Mesendoderm (in vitro differentiated cells): Measurements from ENCODE around the gene KRTAP13-3. TPM values are rescaled to one million over a fixed set of nuclear protein-coding genes. Genes with fewer than 3 reads are reported as not detected.

Source experiments
- DNase-seq: peaks from one replicate; pipeline ENCODE4 v3.0.0; 2013
- H2AK5ac ChIP-seq: 2 replicates; pipeline ENCODE4 v1.6.1; 2013; ENCODE audit warnings: low read length, inconsistent platforms
- H2BK120ac ChIP-seq: 2 replicates; pipeline ENCODE4 v1.6.1; 2013; ENCODE audit warnings: low read depth, mild to moderate bottlenecking, low read length, moderate library complexity, mixed read lengths
- H2BK15ac ChIP-seq: replicated peaks from 2 replicates; pipeline ENCODE4 v1.6.1; 2013; ENCODE audit warnings: low read depth, mild to moderate bottlenecking, moderate library complexity
- H2BK5ac ChIP-seq: 2 replicates; pipeline ENCODE4 v1.6.1; 2013; ENCODE audit warnings: low read length, inconsistent platforms
- H3K18ac ChIP-seq: 2 replicates; pipeline ENCODE4 v1.6.1; 2013; ENCODE audit warnings: mild to moderate bottlenecking, low read length, mixed read lengths
- H3K23ac ChIP-seq: one replicate; pipeline ENCODE4 v1.6.1; 2013; ENCODE audit warnings: low read length
- H3K27ac ChIP-seq: 2 replicates; pipeline ENCODE4 v1.5.1; 2013; ENCODE audit warnings: low read depth, mild to moderate bottlenecking, inconsistent platforms, low read length, moderate library complexity
- H3K27me3 ChIP-seq: 2 replicates; pipeline ENCODE4 v1.6.1; 2013; ENCODE audit warnings: low read length, control low read depth, mild to moderate bottlenecking, inconsistent platforms; ENCODE audit not compliant: insufficient read depth, poor library complexity
- H3K36me3 ChIP-seq: 2 replicates; pipeline ENCODE4 v1.6.1; 2013; ENCODE audit warnings: low read length, inconsistent platforms; ENCODE audit not compliant: control insufficient read depth, insufficient read depth
- H3K4ac ChIP-seq: one replicate; pipeline ENCODE4 v1.6.1; 2013; ENCODE audit warnings: low read depth, mild to moderate bottlenecking, low read length, moderate library complexity
- H3K4me1 ChIP-seq: 2 replicates; pipeline ENCODE4 v1.6.1; 2013; ENCODE audit warnings: low read depth, low read length, inconsistent platforms; ENCODE audit not compliant: control insufficient read depth
- H3K4me2 ChIP-seq: 2 replicates; pipeline ENCODE4 v1.6.1; 2013; ENCODE audit warnings: low read length
- H3K4me3 ChIP-seq: 2 replicates; pipeline ENCODE4 v1.5.1; 2013; ENCODE audit warnings: mild to moderate bottlenecking, low read length
- H3K56ac ChIP-seq: one replicate; pipeline ENCODE4 v1.6.1; 2013; ENCODE audit warnings: low read length
- H3K79me1 ChIP-seq: 2 replicates; pipeline ENCODE4 v1.6.1; 2013; ENCODE audit warnings: low read length, inconsistent platforms
- H3K79me2 ChIP-seq: 2 replicates; pipeline ENCODE4 v1.6.1; 2013; ENCODE audit warnings: mild to moderate bottlenecking, low read length; ENCODE audit not compliant: control insufficient read depth, insufficient read depth
- H3K9ac ChIP-seq: 2 replicates; pipeline ENCODE4 v1.6.1; 2013; ENCODE audit warnings: low read length, inconsistent platforms
- H4K5ac ChIP-seq: one replicate; pipeline ENCODE4 v1.6.1; 2013; ENCODE audit warnings: low read length
- H4K8ac ChIP-seq: one replicate; pipeline ENCODE4 v1.6.1; 2013; ENCODE audit warnings: low read depth, mild to moderate bottlenecking, control low read depth, low read length, moderate library complexity
- WGBS: extraction: QIAGEN DNeasy Blood & Tissue Kit; methylation state at CpG from one replicate; pipeline ENCODE4 v1.1.7; 2013; ENCODE audit warnings: low lambda C conversion rate, missing lambda C conversion rate; ENCODE audit not compliant: insufficient coverage; ENCODE audit errors: extremely low coverage; 5-methylcytosine and 5-hydroxymethylcytosine counted together
- polyA plus RNA-seq, 2 experiments: library from polyadenylated mRNA; stranded (reverse); fragments of 200-250 nt; gene quantifications; one replicate each; pipeline ENCODE4 v1.2.3, GENCODE V29; 2013

KRTAP13-3 gene, protein sequence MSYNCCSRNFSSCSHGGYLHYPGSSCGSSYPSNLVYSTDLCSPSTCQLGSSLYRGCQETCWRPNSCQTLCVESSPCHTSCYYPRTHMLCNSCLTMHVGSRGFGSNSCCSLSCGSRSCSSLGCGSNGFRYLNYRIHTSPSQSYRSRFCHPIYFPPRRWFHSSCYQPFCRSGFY
- polyA plus RNA-seq (2013, experiment 1 of 2), result not detected
- polyA plus RNA-seq (2013, experiment 2 of 2), result not detected

DNA sequence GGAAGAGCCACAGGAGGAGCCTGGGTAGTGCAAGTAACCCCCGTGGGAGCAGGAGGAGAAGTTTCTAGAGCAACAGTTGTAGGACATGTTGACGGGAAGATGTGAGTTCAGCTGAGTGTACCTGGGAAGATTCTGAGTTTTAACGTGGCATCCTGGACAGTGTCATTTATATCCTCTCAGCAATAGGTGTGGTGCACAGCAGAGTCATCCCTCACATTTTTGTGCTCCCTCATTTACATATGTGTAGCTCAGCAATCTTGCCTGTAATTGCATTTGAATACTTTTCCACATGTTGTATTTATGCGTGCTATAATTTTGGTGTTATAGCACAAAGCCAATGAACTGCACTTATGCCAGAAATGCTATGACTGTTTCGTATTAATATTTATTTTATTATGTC, at the start of gene KRTAP13-3:
KRTAP13-3 (minus strand) TSS at position 101 of the 400 bp plus-strand sequence; CDS start at position 87, 14 bp downstream.
- Histone ChIP-seq H3K36me3 (no peaks in the 10 kb centered on the region), H3K4me3 (no peak within 1 kb of the TSS), H4K8ac (no peak within 1 kb of the TSS), H2BK15ac (no peak within 1 kb of the TSS), H4K5ac (no peak within 1 kb of the TSS), H3K79me1 (no peaks in the 10 kb centered on the region), H3K4me2 (no peak within 1 kb of the TSS), H3K4me1 (no peaks in the 10 kb centered on the region), H2BK120ac (no peak within 1 kb of the TSS), H3K56ac (no peak within 1 kb of the TSS), H3K23ac (no peak within 1 kb of the TSS), H3K4ac (no peak within 1 kb of the TSS), H2BK5ac (no peak within 1 kb of the TSS), H3K9ac (no peak within 1 kb of the TSS), H3K27me3 (no peaks in the 10 kb centered on the region), H3K27ac (no peak within 1 kb of the TSS), H3K18ac (no peak within 1 kb of the TSS), H2AK5ac (no peak within 1 kb of the TSS), H3K79me2 (no peaks in the 10 kb centered on the region)
- DNase-seq, result no peak
- no CpG with 5 or more reads among the region's 5 CpGs for WGBS

DNA sequence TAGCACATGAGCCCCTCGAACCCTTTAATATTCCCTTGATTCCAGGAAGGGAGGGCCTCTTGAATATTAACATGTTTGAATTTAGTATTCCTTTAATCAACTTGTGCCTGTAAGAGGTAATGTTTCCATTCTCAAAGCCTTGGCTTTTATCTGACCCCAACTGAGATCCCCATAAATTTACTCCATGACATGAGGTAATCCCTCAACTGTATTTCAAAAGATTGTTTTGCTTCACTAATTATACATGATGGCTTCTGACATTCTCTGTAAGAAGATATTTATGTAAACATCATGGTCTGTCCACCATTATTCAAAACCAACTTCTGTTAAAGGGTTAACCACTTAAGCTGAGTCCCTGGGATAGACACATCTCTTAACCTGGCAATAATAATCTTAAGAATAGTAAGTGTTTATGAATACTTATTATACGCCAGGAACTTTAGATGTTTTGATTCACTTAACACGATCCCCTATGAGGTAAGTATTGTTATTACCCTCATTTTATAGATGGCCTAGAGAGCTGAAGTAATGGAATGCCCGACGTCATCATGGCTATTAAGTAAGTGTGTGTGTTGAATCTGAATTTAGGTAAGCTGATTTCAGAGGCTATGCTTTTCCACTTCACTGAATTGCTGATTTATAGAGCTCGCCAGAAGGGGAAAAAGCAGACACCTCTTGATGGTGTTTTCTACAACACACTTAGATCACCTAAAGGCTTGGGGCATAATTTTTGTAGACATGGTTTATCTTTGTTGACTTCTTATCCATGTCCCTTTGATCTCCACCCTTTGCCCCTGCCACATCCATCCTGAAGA, 43.4 kb upstream of the KRTAP13-3 start:
- Histone ChIP-seq H3K9ac (no peak overlapping the region), H4K8ac (no peak overlapping the region), H3K27ac (no peak overlapping the region), H2AK5ac (no peak overlapping the region), H3K79me2 (no peaks in the 10 kb centered on the region), H2BK5ac (no peak overlapping the region), H3K18ac (no peak overlapping the region), H3K23ac (no peak overlapping the region), H3K4me2 (no peak overlapping the region), H2BK120ac (no peak overlapping the region), H3K36me3 (no peaks in the 10 kb centered on the region), H3K4me3 (no peak overlapping the region), H3K4ac (no peak overlapping the region), H2BK15ac (no peak overlapping the region), H3K4me1 (no peaks in the 10 kb centered on the region), H3K56ac (no peak overlapping the region), H4K5ac (no peak overlapping the region), H3K27me3 (no peaks in the 10 kb centered on the region), H3K79me1 (no peaks in the 10 kb centered on the region)
- DNase-seq, result no peak
- no CpG with 5 or more reads among the region's 6 CpGs for WGBS

DNA sequence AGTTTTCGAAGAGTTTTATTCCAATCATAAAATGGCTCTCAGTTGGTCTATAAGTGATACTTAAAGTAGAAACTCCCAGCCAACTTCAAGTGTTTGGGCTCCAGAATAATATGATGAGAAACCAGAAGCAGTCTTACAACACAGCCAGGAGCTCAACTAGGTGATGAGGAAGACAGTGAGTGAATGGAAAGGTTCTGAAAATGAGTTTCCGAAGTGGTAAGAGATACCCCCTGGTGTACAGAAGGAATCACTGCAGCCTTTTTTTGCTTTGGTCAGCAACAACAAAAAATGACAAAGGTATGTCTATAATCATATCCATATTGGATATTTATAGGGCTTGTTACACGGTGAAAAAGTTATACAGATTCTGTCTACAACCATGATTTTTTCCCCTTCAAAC, 38.0 kb upstream of the KRTAP13-3 start:
- no peak overlapping the region for H3K4me3 ChIP-seq
- H3K4ac ChIP-seq, result no peak overlapping the region
- no peaks in the 10 kb centered on the region for H3K27me3 ChIP-seq
- peak; percentile 49 for DNase-seq
- H3K56ac ChIP-seq, result no peak overlapping the region
- no peak overlapping the region for H2BK5ac ChIP-seq
- no peaks in the 10 kb centered on the region for H3K79me2 ChIP-seq
- H3K23ac ChIP-seq, result no peak overlapping the region
- H2AK5ac ChIP-seq, result no peak overlapping the region
- no peak overlapping the region for H3K27ac ChIP-seq
- H4K5ac ChIP-seq, result no peak overlapping the region
- H3K79me1 ChIP-seq, result no peaks in the 10 kb centered on the region
- H3K4me1 ChIP-seq, result no peaks in the 10 kb centered on the region
- no peaks in the 10 kb centered on the region for H3K36me3 ChIP-seq
- no peak overlapping the region for H2BK120ac ChIP-seq
- no peak overlapping the region for H3K4me2 ChIP-seq
- H4K8ac ChIP-seq, result no peak overlapping the region
- H3K9ac ChIP-seq, result no peak overlapping the region
- H2BK15ac ChIP-seq, result no peak overlapping the region
- no peak overlapping the region for H3K18ac ChIP-seq
- no CpG with 5 or more reads among the region's 3 CpGs for WGBS

DNA sequence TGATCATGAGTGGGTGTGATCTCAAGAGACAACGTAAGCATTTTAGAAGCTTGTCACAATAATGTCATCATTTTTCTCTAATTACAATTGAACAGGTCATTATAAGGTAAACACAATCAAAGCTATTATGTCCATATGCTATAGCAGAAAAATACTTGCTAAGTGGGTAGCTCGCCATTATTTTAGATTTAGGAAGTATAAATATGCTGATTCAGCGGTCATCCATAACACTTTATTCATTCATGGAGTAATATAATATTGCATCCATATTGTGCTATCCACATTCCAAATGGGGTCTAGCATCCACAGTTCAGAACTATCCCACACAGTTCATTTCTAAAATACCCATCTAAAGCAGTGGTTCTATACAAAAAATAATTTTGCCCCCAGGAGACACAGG, 22.8 kb upstream of the KRTAP13-3 start:
- Histone ChIP-seq H3K56ac (no peak overlapping the region), H3K79me2 (no peaks in the 10 kb centered on the region), H3K27me3 (no peaks in the 10 kb centered on the region), H3K4ac (no peak overlapping the region), H3K23ac (no peak overlapping the region), H3K18ac (no peak overlapping the region), H4K8ac (no peak overlapping the region), H2BK5ac (no peak overlapping the region), H3K4me2 (no peak overlapping the region), H3K9ac (no peak overlapping the region), H2AK5ac (no peak overlapping the region), H2BK120ac (no peak overlapping the region), H3K4me3 (no peak overlapping the region), H3K79me1 (no peaks in the 10 kb centered on the region), H2BK15ac (no peak overlapping the region), H3K36me3 (no peaks in the 10 kb centered on the region), H3K4me1 (no peaks in the 10 kb centered on the region), H3K27ac (no peak overlapping the region), H4K5ac (no peak overlapping the region)
- DNase-seq, result no peak
- WGBS, result no CpG with 5 or more reads among the region's 3 CpGs

DNA sequence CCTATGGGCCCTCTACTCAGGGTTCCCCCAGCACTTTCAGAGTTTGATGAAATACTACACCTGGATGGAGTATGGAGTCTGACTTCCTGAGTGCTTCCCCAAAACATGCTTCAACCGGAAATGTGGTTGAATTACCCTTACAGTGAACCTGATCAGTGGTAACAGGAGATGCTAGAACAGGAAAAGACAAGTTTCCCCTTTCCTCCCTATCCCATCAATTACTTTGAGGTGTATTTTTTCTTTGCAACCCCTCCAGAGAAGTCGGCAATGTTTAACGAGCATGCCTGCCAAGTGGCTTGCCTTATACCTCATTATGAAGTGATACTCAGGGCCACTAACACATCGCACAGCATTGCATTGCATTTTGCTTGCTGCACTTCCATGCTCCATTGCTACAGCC, 21.3 kb upstream of the KRTAP13-3 start:
- Histone ChIP-seq H2BK15ac (no peak overlapping the region), H3K56ac (no peak overlapping the region), H3K18ac (no peak overlapping the region), H3K23ac (no peak overlapping the region), H3K4me3 (no peak overlapping the region), H3K4ac (no peak overlapping the region), H3K4me2 (no peak overlapping the region), H3K79me2 (no peaks in the 10 kb centered on the region), H3K9ac (no peak overlapping the region), H3K36me3 (no peaks in the 10 kb centered on the region), H4K5ac (no peak overlapping the region), H3K4me1 (no peaks in the 10 kb centered on the region), H2BK5ac (no peak overlapping the region), H4K8ac (no peak overlapping the region), H2AK5ac (no peak overlapping the region), H3K27ac (no peak overlapping the region), H3K79me1 (no peaks in the 10 kb centered on the region), H2BK120ac (no peak overlapping the region), H3K27me3 (no peaks in the 10 kb centered on the region)
- no peak for DNase-seq
- WGBS, result no CpG with 5 or more reads among the region's 4 CpGs
